Erythroblast (primary cell): ENCODE results near the gene ASCC1.

Source experiments
- GATA1 ChIP-seq: IDR thresholded peaks from 2 replicates; pipeline ENCODE4 v1.6.1; 2011; ENCODE audit warnings: low read depth, mild to moderate bottlenecking, control low read depth, low read length, moderate library complexity
- POLR2A ChIP-seq: IDR thresholded peaks from 2 replicates; pipeline ENCODE4 v1.6.1; 2011; ENCODE audit warnings: mild to moderate bottlenecking, low read length

GRCh38 chr10:72244573-72245038, 28.5 kb upstream of the ASCC1 start:
- TF ChIP-seq POLR2A (no peak), GATA1 (no peak)
